ENCODE data around the gene MCF2L2.

MCF2L2 gene

DNA sequence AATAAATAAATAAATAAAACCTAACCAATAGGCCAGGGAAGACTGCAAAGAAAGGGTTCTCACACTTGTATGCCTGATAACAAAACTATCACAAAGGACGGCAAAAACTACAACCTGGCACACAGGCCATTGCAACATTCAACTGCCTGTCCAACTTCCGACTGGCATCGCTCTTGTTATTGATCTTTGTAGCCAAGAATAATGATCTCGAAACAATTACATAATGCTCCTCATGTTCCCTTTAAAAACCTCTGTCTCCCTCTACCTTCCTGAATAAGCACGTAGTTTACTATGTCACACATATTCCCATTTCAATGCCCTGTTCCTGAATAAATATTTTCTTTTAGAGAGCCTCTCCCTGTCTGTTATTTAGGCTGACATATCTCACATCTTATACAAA is 101.1 kb downstream of the MCF2L2 start:
- no peak for DNase-seq (ENCODE audit: low spot score)

GRCh38 chr3:183324083-183324482 is 104.3 kb downstream of the MCF2L2 start:
- no peak for DNase-seq (ENCODE audit: low spot score)

DNA sequence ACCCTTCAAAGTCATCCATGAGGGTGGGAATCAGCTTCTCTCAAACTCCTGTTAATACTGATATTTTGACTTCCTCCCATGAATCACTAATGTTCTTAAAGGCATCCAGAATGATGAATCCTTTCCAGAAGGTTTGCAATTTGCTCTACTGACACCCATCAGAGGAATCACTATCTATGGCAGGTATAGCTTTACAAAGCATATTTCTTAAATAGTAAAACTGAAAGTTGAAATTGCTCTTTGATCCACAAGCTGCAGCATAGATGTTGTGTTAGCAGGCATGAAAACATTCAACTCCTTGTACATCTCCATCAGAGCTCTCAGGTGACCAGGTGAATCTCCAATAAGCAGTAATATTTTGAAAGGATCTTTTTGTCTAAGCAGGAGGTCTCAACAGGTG is 109.0 kb downstream of the MCF2L2 start:
- DNase-seq (ENCODE audit: low spot score) = no peak

DNA sequence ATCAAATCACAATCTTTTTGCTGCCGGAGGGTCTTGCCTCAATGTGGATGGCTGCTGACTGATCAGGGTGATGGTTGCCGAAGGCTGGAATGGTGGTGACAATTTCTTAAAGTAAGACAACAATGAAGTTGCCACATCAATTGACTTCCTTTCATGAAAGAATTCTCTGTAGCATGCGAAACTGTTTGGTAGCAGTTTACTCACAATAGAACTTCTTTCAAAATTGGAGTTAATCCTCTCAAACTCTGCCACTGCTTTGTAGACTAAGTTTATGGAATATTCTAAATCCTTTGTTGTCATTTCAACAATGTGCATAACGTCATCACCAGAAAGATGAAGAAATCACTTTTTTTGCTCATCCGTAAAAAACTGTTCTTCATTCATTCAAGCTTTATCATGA is 109.5 kb downstream of the MCF2L2 start:
- DNase-seq (ENCODE audit: low spot score) = no peak

GRCh38 chr3:183317886-183318865 is 110.2 kb downstream of the MCF2L2 start:
- no peak for DNase-seq (ENCODE audit: low spot score)

DNA sequence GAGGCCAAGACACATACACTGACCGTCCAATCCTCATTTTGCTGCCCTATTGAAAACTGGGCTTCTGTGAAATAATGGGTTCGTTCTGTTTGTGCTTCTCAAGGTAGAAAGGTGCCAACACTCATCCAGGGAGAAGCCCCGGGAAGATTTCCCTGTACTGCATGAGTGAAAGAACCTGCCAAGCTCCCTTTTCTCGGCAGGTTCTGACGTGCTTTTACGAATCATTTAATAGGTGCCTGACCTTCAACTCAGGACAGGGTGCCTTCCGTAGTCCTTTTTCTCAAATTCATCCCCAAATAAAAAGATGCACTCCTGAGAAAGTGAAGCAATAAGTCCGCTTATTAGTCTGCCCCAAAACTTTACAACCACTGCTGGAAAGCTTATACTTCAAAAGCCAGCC is 111.1 kb downstream of the MCF2L2 start:
- DNase-seq (ENCODE audit: low spot score) = no peak

- no peak for DNase-seq (ENCODE audit: low spot score)
Observed at GRCh38 chr3:183315739-183316138, 112.7 kb downstream of the MCF2L2 start.

- DNase-seq (ENCODE audit: low spot score) = no peak
Observed at GRCh38 chr3:183313764-183314163, 114.7 kb downstream of the MCF2L2 start.

GRCh38 chr3:183313351-183313750 is 115.1 kb downstream of the MCF2L2 start:
- no peak for DNase-seq (ENCODE audit: low spot score)

DNA sequence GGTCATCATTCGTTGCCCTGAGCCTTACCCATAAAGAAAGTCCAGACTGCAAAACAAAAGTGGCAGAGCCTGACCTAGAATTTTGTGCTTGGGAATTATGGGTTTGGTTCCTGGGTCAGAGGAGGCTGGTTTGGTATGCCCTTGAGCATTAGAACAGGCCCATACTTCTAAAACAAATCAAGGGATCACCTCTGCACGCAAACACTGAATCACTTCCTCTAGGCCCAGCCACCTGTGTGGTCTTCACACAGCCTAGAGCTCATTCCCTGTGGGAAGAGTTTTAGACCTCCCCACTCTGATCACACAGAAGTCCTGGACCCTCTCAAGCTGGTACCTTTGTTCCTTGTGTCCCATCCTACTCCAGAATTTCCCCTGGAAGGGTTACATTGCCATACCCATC is 116.0 kb downstream of the MCF2L2 start:
- DNase-seq (ENCODE audit: low spot score) = no peak

DNA sequence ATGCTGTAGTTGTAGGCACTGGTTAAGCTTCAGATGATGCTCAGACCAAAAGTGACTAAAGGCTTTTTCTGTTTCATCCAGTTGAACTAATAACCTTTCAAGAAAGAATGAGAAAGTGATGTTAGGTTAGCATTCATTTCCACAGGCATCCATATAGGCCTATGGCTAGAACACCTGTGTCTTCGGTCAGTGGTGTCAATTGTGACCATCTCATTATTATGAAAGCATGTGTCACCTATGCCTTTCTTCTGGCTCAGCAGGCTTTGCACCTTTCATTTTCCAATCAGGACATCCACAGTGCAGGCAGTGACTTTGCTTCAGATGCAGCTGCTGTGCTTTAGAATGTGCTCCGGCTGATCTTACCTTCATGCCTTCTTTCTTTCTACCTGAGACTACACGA is 117.5 kb downstream of the MCF2L2 start:
- no peak for DNase-seq (ENCODE audit: low spot score)

DNA sequence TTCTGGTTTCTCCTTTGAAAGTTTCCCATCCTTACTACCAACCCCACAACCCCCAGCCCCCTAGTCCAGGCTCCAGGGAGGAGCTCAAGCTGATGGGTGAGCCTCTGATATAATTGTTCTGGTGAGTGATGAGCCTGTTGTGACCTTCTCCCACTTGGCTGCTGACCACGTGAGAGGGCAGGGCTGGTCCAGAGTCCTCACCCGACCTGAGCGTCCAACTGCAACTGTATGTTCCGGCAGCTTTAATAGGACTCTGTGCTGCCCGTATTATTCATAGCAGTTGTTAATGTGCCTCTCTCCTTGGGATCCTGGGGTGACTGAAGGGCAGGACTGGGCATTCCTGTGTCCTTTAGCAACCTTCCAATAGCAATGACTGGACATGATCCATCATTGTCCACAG is 119.1 kb downstream of the MCF2L2 start:
- DNase-seq (ENCODE audit: low spot score) = no peak

GRCh38 chr3:183308751-183309150 is 119.7 kb downstream of the MCF2L2 start:
- no peak for DNase-seq (ENCODE audit: low spot score)

DNA sequence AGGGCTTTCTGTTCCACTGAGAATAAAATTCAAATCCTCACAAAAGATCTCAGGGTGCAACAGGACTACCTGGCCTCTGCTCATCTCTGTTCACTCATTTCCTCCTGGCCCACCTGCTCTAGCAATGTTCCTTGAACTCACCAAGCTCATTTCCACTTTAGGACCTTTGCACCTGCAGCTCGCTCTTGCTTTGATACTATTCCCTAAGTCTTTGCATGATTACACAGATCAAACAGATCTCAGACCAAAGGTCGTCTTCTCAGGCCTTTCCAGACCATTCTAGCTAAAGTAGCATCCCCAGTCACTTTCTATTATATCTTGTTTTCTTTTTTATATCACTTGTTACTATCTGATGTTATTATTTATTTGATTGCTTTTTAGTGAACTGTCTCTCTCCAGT is 120.7 kb downstream of the MCF2L2 start:
- DNase-seq (ENCODE audit: low spot score) = no peak

GRCh38 chr3:183306798-183307671 is 121.4 kb downstream of the MCF2L2 start:
- DNase-seq (ENCODE audit: low spot score) = peak; percentile 50

GRCh38 chr3:183303690-183304089 is 124.7 kb downstream of the MCF2L2 start:
- no peak for DNase-seq (ENCODE audit: low spot score)

DNA sequence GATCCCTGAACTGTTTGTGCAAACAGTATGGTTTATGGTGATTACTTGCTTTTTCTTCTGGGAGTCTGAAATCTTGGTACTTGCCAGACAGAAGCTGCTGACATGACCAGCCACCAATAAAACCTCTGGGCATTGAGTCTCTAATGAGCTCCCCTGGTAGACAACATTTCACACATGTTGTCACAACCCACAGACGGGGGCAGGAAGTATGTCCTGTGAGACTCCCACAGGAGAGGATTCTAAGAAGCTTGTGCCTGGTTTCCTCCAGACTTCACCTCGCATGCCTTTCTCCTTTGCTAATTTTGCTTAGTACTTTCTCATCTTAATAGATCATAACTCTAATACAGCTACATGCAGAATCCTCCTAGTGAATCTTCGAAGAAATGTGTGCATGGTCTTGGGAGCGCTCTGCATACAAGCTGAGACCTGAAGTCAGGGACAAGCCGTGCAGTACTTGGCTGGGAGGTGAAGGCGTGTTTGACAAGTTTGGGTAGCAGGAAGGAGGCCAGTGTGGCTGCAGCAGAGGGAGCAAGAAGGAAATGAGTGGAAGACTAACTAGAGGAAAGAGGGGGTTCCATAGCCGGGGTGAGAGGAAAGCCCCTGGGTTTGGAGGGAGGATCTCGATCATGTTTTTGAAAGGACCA is 126.4 kb downstream of the MCF2L2 start:
- DNase-seq (ENCODE audit: low spot score) = no peak

GRCh38 chr3:183300996-183301562 is 127.3 kb downstream of the MCF2L2 start:
- DNase-seq (ENCODE audit: low spot score) = no peak

DNA sequence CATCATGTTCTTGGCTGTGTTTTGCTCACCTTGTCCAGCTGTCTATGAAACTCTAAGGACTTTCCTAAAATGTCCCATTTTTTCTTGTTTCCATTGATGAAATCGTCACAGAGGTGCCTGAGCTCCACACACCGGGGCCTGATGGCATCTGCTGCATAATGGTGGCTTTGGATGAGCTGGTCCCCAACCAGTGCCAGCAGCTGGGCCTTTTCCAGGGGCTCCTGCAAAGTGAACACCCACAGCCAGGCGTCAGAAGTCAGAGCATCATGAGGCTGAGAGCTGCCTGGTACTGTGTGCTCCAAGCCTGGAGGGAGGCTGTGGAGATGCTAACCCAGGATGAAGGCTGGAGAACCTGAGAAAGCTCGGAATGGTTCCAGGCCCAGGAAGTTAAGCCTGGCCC is 128.4 kb downstream of the MCF2L2 start:
- DNase-seq (ENCODE audit: low spot score) = no peak

DNA sequence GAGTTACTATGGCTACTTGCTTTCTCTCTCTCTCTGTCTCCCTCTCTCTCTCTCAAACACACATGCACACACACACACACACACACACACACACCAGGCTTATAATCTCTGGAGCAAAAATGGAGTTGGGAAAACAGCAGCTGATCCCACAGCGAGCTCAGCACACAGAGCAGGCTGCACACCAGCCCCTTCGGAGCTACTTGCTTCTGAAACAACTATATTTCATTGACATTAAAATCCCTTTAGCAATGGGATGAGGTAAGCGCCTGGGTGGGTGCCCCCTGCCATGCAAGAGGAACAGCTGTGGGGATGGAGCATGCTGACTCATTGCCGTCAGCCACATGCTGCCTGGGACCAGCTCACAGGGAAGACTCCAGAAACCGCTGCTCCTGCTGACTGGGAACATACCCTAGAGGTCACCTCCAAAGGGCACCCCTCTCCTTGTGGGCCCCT is 129.7 kb downstream of the MCF2L2 start:
- peak; percentile 70 for DNase-seq (ENCODE audit: low spot score)

GRCh38 chr3:183296944-183297343 is 131.5 kb downstream of the MCF2L2 start:
- no peak for DNase-seq (ENCODE audit: low spot score)

DNA sequence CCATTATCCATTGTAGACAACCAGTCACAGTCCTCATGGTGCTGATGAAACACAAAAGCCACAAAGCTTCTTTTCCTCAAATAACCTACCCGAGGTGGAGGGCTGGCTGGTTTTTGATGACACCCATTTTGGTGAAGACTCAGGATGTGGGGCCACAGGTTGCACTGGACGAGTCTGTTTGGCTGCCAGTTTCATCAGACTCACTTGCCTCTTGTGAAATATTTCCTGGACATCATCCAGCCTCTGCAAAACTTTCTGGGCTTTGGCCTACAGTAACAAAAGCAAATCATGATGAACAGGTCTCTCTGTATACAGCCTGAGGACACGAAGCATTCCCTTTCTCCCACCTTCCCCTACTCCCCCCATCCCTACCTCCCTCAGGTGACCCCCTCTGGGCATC is 133.2 kb downstream of the MCF2L2 start:
- DNase-seq (ENCODE audit: low spot score) = no peak

All from putamen (tissue), 1 donor.